GM18861 (cell line): ENCODE measurements around the gene KCNE5.
"Not testable (repeated sequence)": the region's sequence is repeated elsewhere in the genome, so short reads cannot be mapped to it uniquely, and the experiment has no call there.

Source experiments
- ATAC-seq: cut with Tn5 transposase; IDR thresholded peaks from one replicate; pipeline ENCODE4 v1.9.1; 2021; ENCODE audit not compliant: unreplicated experiment

KCNE5 gene

GRCh38 chrX:109619771-109620170 is 5.2 kb downstream of the KCNE5 start:
- no peak for ATAC-seq

- no peak for ATAC-seq
Measured at GRCh38 chrX:109614951-109615350, 10.0 kb downstream of the KCNE5 start.

DNA sequence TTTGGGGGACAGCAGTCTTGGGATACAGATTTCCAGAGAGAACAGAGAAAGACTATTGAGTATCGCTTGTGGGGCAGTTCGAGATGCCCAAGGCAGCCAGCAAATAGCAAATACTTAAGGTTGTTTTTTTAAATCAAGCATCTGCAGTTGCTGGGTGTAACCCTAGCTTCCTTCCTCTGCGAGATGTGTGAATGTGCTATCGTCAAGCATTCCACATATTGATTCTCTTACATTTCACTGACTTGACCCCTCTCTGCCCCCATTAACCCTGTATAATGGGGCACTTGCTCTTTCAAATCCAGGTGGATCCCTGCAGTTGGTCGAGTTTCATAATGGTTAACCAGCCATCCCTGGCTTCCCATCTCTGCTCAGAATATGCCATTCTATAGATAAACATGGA is 23.5 kb downstream of the KCNE5 start:
- ATAC-seq: no peak

DNA sequence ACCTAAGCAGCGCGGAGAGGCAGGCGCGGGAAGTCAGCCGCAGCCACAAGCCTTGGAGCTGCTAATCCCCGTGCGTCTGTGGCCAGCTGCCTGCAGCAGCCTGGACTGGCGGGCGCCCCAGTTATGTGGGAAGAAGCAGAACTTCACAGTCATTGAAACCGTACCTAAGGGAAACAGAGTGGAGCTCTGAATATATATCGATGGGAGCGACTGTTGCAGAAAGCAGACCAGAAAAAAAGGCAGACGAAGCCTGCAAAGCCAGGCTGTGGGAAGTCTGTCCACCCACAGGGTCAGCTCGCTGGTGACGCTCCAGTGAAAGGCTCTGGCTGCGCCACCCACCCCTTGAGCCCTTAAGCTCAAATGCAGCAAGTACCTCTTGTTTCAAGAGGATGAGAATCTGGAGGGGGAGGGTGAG is 24.7 kb downstream of the KCNE5 start:
- no peak for ATAC-seq

DNA sequence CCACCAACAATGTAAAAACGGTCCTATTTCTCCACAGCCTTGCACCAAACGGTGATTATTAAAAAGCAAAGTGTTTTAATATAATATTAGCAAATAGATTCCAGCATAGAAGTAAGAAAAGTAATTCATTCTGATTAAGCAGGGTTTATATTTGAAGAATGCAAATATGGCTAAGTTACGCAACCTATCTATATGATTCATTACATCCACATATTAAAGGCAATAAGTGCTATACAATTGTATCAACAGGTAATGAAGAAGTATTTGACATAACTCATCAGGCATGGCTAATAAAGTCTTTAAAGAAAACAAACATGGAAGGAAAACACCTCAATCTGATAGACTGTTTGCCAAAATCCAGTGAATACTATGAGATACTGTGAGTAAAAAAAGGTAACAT is 29.0 kb downstream of the KCNE5 start:
- ATAC-seq: no peak

GRCh38 chrX:109590176-109590575 is 34.8 kb downstream of the KCNE5 start:
- ATAC-seq: no peak

DNA sequence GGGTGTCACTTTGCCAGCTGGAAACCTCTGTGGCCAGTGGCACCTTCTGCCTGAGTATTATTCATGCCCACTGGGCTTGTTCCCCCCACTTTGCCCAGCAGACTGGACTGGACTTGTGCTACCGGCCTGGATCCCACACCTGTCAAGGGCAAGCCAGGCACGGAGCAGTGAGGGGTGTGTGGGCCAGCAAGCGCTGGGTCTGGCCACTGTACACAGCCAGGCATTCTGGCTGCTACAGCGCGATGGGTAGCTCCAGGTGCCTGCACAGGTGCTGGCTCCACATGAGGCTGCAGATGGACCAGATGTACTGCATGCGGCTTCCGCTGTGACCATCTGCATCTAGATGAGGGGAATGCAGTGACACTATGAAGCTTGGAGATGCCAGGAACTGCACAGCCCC is 39.5 kb downstream of the KCNE5 start:
- ATAC-seq: no peak

DNA sequence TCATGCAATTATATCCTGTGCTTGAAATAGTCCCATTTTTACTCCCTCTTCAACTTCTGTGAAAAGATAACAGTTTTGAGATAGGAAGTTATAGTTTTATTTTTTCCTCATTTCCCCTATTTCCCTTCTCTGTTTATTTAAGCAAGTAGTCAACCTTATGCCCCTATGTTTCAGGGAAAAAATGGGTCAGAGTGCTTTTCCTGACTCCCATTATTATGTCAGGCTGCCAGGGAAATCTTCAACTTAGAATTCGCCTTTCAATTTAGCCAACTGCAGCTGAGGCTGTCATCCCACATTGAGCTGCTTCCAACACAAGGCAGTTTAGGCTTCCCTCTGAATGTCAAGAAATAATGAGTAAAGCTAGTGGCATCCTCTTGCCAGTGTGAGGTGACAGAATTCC is 46.1 kb downstream of the KCNE5 start:
- ATAC-seq: no peak

GRCh38 chrX:109577055-109577454 is 47.9 kb downstream of the KCNE5 start:
- ATAC-seq: no peak

DNA sequence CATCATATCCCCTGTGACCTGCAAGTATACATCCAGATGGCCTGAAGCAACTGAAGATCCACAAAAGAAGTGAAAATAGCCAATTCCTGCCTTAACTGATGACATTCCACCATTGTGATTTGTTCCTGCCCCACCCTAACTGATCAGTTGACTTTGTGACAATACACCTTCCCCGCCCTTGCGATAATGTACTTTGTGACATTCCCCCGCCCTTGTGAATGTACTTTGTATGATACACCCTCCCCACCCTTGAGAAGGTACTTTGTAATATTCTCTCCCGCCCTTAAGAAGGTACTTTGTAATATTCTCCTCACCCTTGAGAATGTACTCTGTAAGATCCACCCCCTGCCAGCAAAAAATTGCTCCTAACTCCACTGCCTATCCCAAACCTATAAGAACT is 48.9 kb downstream of the KCNE5 start:
- not testable (repeated sequence) for ATAC-seq
